GM21619 (cell line): ENCODE measurements around the gene MAN1A1.
"Not testable (repeated sequence)": the region's sequence is repeated elsewhere in the genome, so short reads cannot be mapped to it uniquely, and the experiment has no call there.

Source experiments
- ATAC-seq: cut with Tn5 transposase; IDR thresholded peaks from one replicate; pipeline ENCODE4 v1.9.1; 2021; ENCODE audit not compliant: unreplicated experiment

The MAN1A1 gene

GRCh38 chr6:119349361-119350201, at the start of gene MAN1A1:
MAN1A1 (minus strand) TSS chr6:119349761; CDS start chr6:119349065, 696 bp downstream.
- peak; percentile 70 for ATAC-seq

GRCh38 chr6:119395192-119395591, 45.6 kb upstream of the MAN1A1 start:
- peak; percentile 48 for ATAC-seq

DNA sequence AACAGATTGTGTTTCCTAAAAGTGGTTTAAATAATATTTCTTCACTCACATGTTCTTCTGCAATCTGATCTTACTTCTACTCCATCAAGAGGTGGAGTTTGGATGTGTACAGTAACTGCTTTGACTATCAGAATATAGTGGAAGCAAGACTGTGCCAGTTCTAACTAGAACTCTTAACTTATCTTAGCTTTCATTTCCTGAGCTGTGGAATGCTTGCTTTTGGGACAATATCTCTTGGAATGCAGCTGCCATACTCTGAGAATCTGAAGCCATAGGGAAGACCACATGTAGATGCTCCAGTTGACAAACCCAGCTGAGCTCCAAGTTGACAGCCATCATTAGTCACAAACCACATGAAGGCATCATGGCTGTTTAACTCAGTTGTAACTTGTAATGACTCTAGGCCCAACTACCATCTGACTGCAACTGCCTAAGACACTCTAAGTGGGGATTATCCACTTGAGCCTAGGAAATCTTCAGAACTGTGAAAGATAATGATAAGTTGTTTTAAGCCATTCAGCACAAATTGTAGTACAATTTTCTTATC, 40.8 kb upstream of the MAN1A1 start:
- ATAC-seq: no peak

GRCh38 chr6:119385994-119386393, 36.4 kb upstream of the MAN1A1 start:
- ATAC-seq: no peak

- ATAC-seq: no peak
Observed at GRCh38 chr6:119384444-119384843, 34.9 kb upstream of the MAN1A1 start.

GRCh38 chr6:119379809-119380208, 30.2 kb upstream of the MAN1A1 start:
- no peak for ATAC-seq

- ATAC-seq: not testable (repeated sequence)
Observed at GRCh38 chr6:119377043-119377442, 27.5 kb upstream of the MAN1A1 start.

DNA sequence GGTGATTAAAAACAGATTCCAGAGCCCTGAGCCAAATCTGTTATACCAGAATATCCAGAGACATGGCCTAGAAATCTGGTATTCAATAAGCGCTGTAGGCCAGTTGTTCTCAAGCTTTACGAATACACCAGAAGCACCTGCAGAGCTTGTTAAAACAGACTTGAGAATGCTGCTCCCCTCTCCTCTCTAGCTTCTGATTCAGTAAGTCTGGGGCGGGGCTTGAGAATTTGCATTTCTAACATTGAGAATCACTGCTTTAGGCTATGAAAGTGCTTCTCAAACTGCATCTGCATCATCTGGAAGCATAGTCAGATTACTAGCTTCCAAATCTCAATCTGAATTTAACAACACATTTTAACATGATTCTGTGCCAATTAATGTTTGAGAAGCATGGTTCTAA, 20.5 kb upstream of the MAN1A1 start:
- no peak for ATAC-seq

DNA sequence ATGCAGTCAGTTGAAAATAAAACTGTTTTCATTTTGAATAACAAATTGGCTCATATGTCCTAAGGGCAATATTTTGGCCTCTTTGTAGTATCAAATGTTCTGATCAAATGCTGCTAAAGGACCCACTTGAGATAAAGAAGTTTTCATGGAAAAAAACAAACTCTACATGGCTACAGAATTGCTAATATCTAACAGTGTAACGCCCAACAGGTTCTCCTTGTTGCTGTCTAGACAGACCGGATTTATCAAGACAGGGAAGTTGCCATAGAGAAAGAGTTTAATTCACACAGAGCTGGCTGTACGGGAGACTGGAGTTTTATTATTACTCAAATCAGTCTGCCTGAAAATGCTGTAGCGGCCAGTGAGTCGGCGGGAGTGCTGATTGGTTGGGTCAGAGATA, 19.4 kb upstream of the MAN1A1 start:
- ATAC-seq: no peak

- no peak for ATAC-seq
Observed at GRCh38 chr6:119361209-119361608, 11.6 kb upstream of the MAN1A1 start.

GRCh38 chr6:119360262-119360915, 10.8 kb upstream of the MAN1A1 start:
- no peak for ATAC-seq

DNA sequence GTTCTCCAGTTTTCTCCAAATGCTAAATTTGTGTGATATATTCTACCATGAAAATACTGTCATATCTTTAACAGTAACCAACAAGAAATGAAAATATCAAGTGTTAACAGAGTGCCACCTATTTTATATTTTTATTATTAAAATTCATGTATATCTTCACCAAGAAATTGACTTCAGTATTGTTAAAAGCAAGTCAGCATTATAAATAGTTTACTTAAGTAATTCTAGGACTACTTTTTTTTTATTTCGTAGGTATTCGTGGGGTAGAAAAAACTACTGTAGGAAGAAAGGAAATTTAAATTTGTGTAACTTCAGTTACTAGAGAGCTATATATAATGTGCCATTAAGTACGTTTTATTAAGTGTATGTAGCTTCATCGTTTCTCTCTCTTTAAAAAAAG, 6.3 kb upstream of the MAN1A1 start:
- ATAC-seq: no peak

DNA sequence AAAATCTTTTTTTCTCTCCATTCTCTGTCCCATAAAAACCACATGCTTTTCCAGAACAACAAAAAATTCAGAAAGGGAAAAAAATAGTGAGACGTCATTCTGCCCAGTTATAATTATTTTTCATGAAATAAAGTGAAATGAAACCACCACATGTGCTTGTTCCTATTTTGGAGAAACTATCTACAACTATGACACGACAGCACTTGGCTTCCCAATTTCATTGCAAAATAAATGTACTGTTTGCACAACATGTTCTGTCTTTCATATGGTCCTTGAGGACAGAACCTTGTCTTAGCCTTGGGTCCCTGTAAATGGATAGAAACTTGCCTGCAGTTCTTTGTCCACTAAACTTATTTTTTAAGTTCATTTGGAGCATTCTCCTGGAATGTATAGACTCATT, 5.6 kb upstream of the MAN1A1 start:
- no peak for ATAC-seq

DNA sequence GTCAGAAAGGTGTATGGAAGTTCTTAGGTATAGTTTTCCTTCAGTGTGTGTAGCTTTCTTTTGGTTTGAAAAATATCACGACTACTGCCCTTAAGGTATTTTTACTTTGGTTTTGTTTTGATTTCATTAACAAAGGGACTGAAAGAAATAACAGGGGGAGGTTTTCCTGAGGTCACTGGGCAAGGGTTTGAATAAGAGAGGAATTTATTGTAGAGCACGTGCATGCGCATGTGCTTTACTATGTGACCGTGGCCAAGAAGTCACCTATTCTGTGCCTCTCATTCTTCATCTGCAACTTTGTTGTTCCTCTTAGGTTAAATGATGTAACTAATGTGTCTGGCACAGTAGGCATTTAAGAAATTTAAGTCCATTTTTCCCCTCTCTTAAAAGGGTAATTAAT, 4.1 kb upstream of the MAN1A1 start:
- no peak for ATAC-seq

DNA sequence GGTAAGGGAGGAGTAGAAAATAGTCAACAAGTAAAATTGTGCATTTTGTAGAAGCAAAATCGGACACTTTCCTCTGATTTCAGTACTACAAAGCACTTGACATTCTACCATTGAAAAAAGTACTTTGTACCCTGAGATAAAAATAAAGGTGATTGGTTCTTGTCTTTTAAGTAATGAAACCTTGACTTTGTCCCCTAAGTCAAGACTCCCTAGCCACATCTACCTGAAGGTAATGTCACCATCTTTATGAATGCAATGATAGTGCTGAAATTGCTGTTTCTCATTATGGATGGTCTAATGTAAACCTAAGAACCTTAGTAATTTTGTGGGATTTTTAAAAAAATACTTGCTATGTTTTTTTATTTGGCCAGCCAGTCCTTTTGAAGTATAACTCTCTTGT, 2.4 kb upstream of the MAN1A1 start:
- ATAC-seq: no peak

- ATAC-seq: no peak
Observed at GRCh38 chr6:119350952-119351372, 1.4 kb upstream of the MAN1A1 start.

DNA sequence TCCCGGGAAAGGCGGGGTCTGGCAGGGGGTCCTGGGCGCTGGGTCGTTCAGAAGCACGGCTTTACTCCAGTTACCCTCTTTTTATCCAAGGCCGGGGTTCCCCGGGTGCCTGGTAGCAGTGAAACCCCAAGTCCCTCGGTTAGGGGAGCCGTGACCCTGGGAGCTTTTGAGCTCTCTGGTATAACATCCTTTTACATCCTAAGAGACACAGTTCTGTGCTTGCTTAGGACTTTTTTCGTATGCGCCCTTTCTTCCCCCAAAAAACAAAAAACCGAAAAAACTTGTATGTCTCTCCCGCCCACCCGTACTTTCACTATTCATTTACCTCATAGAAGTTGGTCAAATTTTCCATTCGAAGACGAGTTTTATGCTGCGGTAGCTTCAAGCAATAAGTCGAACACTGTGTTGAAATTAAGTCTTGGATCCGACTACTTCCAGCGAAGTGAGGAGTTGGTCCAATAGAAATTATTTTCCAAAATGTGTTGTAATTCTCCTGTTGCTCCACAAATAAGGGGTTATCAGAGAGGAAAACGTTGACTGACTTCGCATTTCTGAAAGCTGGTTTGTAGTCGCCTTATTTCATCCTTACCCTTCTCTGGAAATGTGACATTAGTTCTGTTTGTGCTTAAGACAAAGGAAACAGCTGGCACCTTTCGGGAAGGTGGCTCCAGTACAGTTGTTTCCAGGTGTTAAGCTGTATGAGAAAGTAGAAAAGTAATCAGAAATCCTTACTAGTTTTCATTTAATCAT, 816 bp upstream of the MAN1A1 start:
- peak; percentile 8 for ATAC-seq

DNA sequence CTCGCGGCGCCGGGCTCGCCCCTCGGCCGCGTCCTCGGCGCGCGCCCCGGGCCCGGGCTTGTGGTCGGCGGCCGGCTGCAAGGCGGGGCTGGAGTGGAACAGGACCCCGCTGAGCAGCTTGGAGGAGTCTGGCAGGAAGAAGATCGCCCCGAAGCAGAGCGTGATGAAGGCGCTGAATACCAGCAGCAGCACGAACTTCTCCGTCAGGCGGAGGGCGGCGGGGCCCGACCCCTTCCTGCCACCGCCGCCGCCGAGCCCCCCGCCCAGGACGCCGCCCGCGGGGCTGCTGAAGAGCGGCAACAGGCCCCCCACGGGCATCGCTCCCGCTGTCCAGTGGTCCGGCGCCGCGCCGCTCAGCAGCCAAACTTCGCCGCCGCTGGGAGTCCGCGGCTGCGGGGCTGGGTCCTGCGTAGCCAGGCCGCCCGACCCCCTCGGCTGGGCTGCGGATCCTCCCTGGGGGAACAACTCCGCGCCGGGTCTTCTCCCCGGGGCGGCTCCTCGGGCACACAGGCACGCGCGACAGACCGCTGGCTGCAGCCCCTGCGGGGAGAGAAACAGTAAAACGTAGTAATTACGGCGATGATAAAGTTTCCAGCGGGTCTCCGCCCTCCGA, 707 bp downstream of the MAN1A1 start:
- peak; percentile 1 for ATAC-seq

DNA sequence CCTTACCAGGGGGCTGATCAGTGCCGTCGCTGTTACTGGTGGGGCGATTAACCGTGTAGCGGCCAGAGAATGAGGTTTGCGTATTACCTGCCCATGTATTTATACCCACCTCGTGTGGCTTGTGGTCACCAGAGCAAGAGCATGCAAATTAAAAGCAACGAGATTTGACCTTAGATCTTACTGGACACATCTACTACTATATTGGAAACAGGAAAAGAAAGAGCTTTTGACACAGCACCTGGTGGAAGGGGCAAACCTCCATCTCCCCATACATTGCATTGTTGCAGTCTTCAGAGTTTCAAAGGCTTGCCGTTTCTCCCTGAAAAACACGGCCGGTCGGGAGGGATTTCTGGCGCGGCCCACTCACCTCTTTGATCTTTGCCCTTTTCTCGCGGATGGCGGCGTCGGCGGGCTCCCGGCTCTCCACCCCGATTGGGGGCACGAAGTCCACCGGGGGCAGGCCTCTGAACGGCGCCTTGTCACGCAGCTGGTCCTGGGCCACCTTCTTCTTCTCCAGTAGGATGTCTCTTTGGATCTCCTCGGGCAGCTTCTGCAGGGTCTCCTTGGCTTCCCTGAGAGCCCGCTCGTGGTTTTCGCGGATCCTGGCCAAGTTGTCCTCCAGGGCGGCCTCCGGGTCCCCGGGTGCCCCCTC, 1.3 kb downstream of the MAN1A1 start:
- ATAC-seq: peak; percentile 27

DNA sequence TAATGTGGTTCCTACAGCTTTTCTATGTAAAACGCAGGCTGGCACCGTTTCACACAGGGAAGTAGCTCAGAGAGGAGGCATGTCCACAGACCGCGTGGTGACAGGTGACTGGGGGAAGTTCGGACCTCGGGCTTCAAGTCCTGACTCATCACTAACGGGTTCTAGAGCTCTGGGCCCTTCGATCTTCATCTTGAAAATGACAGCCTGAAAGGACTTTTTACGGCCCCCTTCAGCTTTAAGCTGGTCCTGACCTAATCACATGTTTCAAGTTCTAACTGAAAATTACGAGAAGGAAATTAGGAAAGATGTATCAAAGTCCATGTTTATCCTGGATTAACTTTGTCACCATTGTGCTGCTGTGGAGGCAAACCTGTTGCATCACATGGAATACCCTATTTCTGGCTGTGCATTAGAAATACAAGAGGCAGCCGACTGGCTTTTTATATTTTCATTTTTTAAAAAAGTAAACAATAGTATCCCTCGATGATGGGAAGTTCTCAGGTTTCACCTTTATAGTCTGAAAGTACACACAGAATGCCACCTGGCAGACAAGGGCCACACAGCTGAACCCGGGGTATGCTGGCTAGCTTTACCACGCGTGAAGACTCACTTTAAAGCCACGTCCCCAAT, 2.0 kb downstream of the MAN1A1 start:
- peak; percentile 27 for ATAC-seq
